ENCODE measurements around the gene YARS2. TPM values are rescaled to one million over a fixed set of nuclear protein-coding genes. Genes with fewer than 3 reads are reported as not detected.

Gene YARS2
- total RNA-seq (2014; rRNA removed; shearing (Covaris generic)) = 72.7 and 85.8 TPM in 2 replicates

DNA sequence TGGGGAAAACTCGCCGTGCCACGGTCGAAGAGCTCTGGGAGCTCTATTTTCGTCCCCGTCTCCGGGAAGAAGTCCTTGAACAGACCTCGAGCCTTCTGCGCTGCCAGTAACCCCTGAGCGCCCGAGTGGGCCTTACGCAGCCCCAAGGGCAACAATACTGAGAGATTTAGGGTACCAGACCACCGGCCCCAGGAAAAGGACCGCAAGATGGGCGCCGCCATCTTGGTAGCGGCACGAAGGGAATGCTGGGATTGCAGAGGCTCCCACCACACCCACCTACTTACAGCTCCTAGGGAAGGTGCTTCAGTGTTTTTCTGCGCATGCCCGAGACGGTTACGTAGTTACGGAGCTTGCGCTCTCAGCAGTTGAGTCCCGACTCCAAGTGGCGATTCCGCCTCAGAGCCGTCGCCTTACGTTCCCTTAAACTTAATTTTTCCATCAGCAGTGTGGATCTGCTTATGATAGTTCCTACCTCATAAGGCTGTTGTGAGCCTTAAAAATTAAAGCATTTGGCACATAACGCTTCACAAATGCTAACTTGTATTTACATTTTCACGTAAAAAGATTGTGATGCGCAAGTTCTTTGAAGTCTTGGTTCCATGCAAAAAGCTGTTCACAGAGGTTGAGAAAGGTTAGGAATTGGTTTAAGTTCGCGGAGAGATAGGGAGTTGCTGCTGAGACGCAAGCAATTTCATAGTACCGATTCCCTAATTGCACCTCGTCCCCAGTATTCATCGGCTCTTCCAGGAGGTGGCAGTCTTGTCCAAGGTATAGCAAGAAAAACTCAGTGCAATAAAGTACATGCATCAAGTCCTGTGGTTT is at the start of gene YARS2:
Gene YARS2, minus strand, starts transcription at position 244 of the 822 bp plus-strand sequence. Its CDS starts 23 bp downstream, at position 221.
- H3K36me3 ChIP-seq (replicated peaks; ENCODE audit: control insufficient read depth, insufficient read depth, low read length) = peaks cover 9% of the 10 kb centered on the region
- peak; percentile 84 for DNase-seq
- peak within 1 kb of the TSS; percentile 98 for H3K4me3 ChIP-seq (ENCODE audit: insufficient read depth, low read depth, low read length)
- no peaks in the 10 kb centered on the region for H3K27me3 ChIP-seq (ENCODE audit: control insufficient read depth, insufficient read depth, low read length)

DNA sequence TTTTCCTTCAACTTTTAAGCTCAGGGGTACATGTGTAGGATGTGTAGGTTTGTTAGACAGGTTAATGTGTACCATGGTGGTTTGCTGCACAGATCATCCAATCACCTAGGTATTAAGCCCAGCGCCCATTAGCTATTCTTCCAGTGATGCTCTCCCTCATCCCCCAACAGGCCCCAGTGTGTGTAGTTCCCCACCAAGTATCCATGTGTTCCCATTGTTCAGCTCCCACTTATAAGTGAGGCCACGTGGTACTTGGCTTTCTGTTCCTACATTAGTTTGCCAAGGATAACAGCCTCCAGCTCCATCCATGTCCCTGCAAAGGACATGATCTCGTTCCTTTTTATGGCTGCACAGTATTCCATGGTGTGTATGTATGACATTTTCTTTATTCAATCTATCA is 48.6 kb upstream of the YARS2 start:
- no peak for DNase-seq
- Histone ChIP-seq H3K27me3 (ENCODE audit: control insufficient read depth, insufficient read depth, low read length) (no peaks in the 10 kb centered on the region), H3K4me3 (ENCODE audit: insufficient read depth, low read depth, low read length) (no peak overlapping the region), H3K36me3 (replicated peaks; ENCODE audit: control insufficient read depth, insufficient read depth, low read length) (peaks cover 2% of the 10 kb centered on the region)

GRCh38 chr12:32801269-32801980 is 45.7 kb upstream of the YARS2 start:
- no peaks in the 10 kb centered on the region for H3K27me3 ChIP-seq (ENCODE audit: control insufficient read depth, insufficient read depth, low read length)
- H3K36me3 ChIP-seq (replicated peaks; ENCODE audit: control insufficient read depth, insufficient read depth, low read length) = peaks cover 2% of the 10 kb centered on the region
- H3K4me3 ChIP-seq (ENCODE audit: insufficient read depth, low read depth, low read length) = no peak overlapping the region
- DNase-seq = no peak

- no peak for DNase-seq
- Histone ChIP-seq H3K4me3 (ENCODE audit: insufficient read depth, low read depth, low read length) (no peak overlapping the region), H3K36me3 (replicated peaks; ENCODE audit: control insufficient read depth, insufficient read depth, low read length) (peaks cover 4% of the 10 kb centered on the region)
These were observed 38.6 kb upstream of the YARS2 start for GRCh38 chr12:32794281-32794680.

DNA sequence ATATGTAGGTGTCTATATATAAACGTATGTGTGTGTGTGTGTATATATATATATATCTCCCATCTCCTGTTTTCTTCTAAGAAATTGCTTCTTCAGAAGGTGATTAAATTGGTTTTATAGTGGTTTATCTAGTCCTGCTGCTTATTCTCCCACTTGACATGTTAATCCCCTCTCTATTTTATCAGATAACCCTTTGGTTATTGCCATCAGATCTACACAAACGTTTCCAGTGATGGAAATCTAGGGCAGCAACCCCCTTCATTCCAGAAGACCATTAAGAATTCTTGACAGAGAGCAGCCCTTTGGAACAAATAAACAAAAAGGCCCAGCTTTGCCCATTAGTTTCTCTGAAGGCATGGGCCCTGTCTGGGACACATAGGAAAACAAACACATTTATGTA is 34.2 kb upstream of the YARS2 start:
- no peak for DNase-seq
- Histone ChIP-seq H3K4me3 (ENCODE audit: insufficient read depth, low read depth, low read length) (no peak overlapping the region), H3K27me3 (ENCODE audit: control insufficient read depth, insufficient read depth, low read length) (no peaks in the 10 kb centered on the region), H3K36me3 (replicated peaks; ENCODE audit: control insufficient read depth, insufficient read depth, low read length) (no peaks in the 10 kb centered on the region)

More at GRCh38 chr12:32794281-32794680, 38.6 kb upstream of the YARS2 start:
- no peaks in the 10 kb centered on the region for H3K27me3 ChIP-seq (ENCODE audit: control insufficient read depth, insufficient read depth, low read length)

GRCh38 chr12:32789446-32789845 is 33.7 kb upstream of the YARS2 start:
- Histone ChIP-seq H3K36me3 (replicated peaks; ENCODE audit: control insufficient read depth, insufficient read depth, low read length) (no peaks in the 10 kb centered on the region), H3K27me3 (ENCODE audit: control insufficient read depth, insufficient read depth, low read length) (no peaks in the 10 kb centered on the region), H3K4me3 (ENCODE audit: insufficient read depth, low read depth, low read length) (no peak overlapping the region)
- DNase-seq = no peak

GRCh38 chr12:32788405-32788804 is 32.7 kb upstream of the YARS2 start:
- no peak overlapping the region for H3K4me3 ChIP-seq (ENCODE audit: insufficient read depth, low read depth, low read length)
- no peaks in the 10 kb centered on the region for H3K36me3 ChIP-seq (replicated peaks; ENCODE audit: control insufficient read depth, insufficient read depth, low read length)
- no peak for DNase-seq
- H3K27me3 ChIP-seq (ENCODE audit: control insufficient read depth, insufficient read depth, low read length) = no peaks in the 10 kb centered on the region

DNA sequence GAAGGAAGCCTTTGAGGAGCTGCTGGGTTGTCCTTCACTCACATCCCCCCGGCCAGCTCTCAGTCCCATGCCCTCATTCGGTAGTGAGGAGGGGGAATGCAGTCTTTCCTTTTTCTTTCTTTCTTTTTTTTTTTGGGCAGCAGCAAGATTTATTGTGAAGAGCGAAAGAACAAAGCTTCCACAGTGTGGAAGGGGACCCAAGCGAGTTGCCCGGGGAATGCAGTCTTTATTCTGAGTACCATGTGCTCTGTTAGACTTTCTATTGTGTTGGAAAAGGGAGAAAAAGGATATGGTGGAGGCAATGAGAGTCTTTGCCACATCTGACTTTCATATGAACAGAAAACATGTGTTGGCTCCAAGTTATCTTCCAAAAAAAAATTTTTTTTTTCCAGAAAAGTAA is 29.9 kb upstream of the YARS2 start:
- no peak for DNase-seq
- Histone ChIP-seq H3K27me3 (ENCODE audit: control insufficient read depth, insufficient read depth, low read length) (no peaks in the 10 kb centered on the region), H3K36me3 (replicated peaks; ENCODE audit: control insufficient read depth, insufficient read depth, low read length) (no peaks in the 10 kb centered on the region), H3K4me3 (ENCODE audit: insufficient read depth, low read depth, low read length) (no peak overlapping the region)

- DNase-seq = no peak
- Histone ChIP-seq H3K36me3 (replicated peaks; ENCODE audit: control insufficient read depth, insufficient read depth, low read length) (no peaks in the 10 kb centered on the region), H3K4me3 (ENCODE audit: insufficient read depth, low read depth, low read length) (no peak overlapping the region), H3K27me3 (ENCODE audit: control insufficient read depth, insufficient read depth, low read length) (no peaks in the 10 kb centered on the region)
These were observed 27.3 kb upstream of the YARS2 start for GRCh38 chr12:32783029-32783428.

DNA sequence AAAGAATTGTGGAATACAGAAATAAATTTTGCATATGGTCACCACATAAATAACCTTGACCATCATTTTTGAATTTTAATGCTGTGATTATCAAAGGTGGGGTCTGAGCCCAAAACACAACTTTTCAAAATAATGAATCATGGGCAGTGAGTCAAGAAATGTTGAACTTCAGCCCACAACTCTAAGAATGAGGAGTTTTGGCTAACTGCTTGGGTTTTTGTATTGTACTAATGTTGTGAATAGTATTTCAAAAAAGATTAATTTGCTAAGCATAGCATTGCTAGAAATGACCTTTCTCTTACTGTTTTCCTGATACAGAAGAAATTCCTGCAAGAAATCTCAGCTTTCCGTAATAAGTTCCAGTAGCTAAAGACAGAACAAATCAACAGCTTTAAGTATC is 24.4 kb upstream of the YARS2 start:
- no peak for DNase-seq
- H3K4me3 ChIP-seq (ENCODE audit: insufficient read depth, low read depth, low read length) = no peak overlapping the region
- no peaks in the 10 kb centered on the region for H3K27me3 ChIP-seq (ENCODE audit: control insufficient read depth, insufficient read depth, low read length)
- H3K36me3 ChIP-seq (replicated peaks; ENCODE audit: control insufficient read depth, insufficient read depth, low read length) = no peaks in the 10 kb centered on the region

GRCh38 chr12:32777691-32778175 is 22.0 kb upstream of the YARS2 start:
- Histone ChIP-seq H3K36me3 (replicated peaks; ENCODE audit: control insufficient read depth, insufficient read depth, low read length) (no peaks in the 10 kb centered on the region), H3K4me3 (ENCODE audit: insufficient read depth, low read depth, low read length) (no peak overlapping the region), H3K27me3 (ENCODE audit: control insufficient read depth, insufficient read depth, low read length) (no peaks in the 10 kb centered on the region)
- no peak for DNase-seq

- DNase-seq = no peak
- Histone ChIP-seq H3K4me3 (ENCODE audit: insufficient read depth, low read depth, low read length) (no peak overlapping the region), H3K27me3 (ENCODE audit: control insufficient read depth, insufficient read depth, low read length) (no peaks in the 10 kb centered on the region), H3K36me3 (replicated peaks; ENCODE audit: control insufficient read depth, insufficient read depth, low read length) (no peaks in the 10 kb centered on the region)
These were observed 21.5 kb upstream of the YARS2 start for GRCh38 chr12:32777159-32777558.

GRCh38 chr12:32776258-32776657 is 20.6 kb upstream of the YARS2 start:
- H3K27me3 ChIP-seq (ENCODE audit: control insufficient read depth, insufficient read depth, low read length) = no peaks in the 10 kb centered on the region
- no peak for DNase-seq
- H3K4me3 ChIP-seq (ENCODE audit: insufficient read depth, low read depth, low read length) = no peak overlapping the region
- no peaks in the 10 kb centered on the region for H3K36me3 ChIP-seq (replicated peaks; ENCODE audit: control insufficient read depth, insufficient read depth, low read length)

DNA sequence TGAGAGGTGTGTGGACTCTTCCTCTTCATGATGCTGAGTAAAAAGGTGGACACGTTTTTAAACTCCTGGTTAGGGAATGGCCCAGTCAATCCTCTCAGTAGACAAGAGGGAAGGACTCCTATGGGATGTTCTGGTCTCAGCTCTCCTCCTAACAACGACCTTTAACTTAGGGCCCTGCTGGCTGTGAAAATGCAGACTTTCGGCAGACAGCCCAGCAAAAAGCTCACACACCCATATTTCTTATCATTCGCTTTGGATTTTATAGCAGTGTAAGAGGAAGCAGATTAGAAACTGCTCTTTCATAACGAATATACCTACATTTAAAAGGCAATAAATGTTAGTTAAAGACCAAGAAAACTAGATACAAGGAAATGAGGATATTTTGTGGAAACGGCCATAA is 18.0 kb upstream of the YARS2 start:
- Histone ChIP-seq H3K27me3 (ENCODE audit: control insufficient read depth, insufficient read depth, low read length) (no peaks in the 10 kb centered on the region), H3K36me3 (replicated peaks; ENCODE audit: control insufficient read depth, insufficient read depth, low read length) (no peaks in the 10 kb centered on the region), H3K4me3 (ENCODE audit: insufficient read depth, low read depth, low read length) (no peak overlapping the region)
- no peak for DNase-seq

DNA sequence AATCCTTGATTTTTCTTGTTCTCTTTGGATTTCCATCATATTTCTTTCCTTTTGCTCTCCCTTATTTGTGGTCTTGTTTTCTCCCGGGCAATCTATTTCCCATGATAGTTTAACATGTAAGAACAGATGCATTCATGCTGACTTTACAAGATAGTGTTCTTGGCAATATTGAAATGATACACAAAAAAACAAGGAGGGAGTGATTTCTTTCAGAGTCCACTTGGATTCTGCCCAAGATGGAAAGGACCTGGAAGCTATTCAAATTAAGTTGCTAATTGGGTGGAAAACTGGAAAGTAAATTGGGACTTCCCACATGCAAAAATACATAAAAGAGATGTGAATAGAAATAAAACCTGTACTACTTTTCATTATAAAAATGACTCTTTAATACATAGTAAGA is 14.4 kb upstream of the YARS2 start:
- Histone ChIP-seq H3K36me3 (replicated peaks; ENCODE audit: control insufficient read depth, insufficient read depth, low read length) (no peaks in the 10 kb centered on the region), H3K27me3 (ENCODE audit: control insufficient read depth, insufficient read depth, low read length) (no peaks in the 10 kb centered on the region), H3K4me3 (ENCODE audit: insufficient read depth, low read depth, low read length) (no peak overlapping the region)
- no peak for DNase-seq

Measured in H7 (cell line).